Esophagus mucosa (tissue), 1 donor: ENCODE measurements around the gene ANG. TPM values are rescaled to one million over a fixed set of nuclear protein-coding genes. Genes with fewer than 3 reads are reported as not detected.
"Not testable (repeated sequence)": the region's sequence is repeated elsewhere in the genome, so short reads cannot be mapped to it uniquely, and the experiment has no call there.

Experiments
- ATAC-seq: fragments of 200-7000 bp; cut with Tn5 transposase; one replicate; pipeline ENCODE4 v1.9.1; 2020
- total RNA-seq: library from RNA; stranded (reverse); gene quantifications from one replicate; pipeline ENCODE4 v1.2.4, GENCODE V29; 2023
- donor health status: DM: yes; HTN: yes; CAD: no.

Gene ANG
- total RNA-seq, result 2.3 TPM

DNA sequence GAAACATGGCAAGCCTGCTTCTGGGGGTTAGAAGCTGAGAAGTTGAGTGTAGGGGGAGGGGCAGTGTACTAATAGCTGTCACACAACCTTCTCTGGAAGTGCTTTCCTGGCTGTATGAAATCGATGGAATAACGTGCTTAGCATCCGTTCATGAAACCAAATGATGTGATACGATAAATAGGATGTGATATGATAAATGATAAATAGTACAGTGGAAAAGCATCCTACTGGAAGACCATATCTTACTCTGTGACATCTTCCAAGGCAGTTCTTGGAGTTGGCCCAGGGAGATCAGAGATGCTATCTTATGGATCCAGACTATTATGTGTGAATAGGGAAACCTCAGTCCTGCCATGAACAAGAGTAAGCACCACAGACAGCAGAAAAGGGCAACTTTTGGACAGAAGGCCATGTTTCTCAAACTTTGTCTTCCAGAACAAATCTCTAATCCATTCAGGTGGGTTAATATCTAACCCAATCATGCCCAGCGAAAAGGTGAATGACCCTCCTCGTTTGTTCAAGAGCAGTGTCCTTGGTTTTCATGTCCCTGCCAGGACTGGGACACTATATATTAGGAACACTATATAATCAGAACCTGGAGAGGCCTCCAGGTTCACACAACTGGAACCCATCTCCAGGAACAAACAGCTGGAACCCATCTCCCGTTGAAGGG, at the start of gene ANG:
Gene ANG (plus strand): TSS at position 598 of the 673 bp plus-strand sequence. CDS start 4,801 bp downstream, outside the sequence.
- no peak for ATAC-seq

DNA sequence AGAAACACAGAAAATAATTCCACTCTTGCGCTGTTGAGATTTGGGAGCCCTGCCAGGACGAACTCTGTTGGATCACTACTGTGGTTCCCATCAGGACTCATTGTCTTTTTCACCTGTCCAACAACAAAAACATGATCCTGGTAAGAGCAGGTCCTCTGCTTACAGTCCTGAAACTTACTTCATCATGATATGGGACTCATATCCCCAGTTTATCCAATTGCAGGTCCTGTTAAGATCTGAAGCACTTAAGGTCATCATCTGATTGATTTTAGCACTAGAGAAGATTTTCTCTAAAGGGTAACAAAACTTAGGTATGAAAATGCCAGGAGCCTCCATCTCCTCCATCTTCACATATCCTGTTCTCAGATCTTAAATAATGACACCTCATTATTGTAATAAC, 47.0 kb upstream of the ANG start, which contains the start of gene OR6S1:
Gene OR6S1 (minus strand): TSS at position 101 of the 400 bp plus-strand sequence. CDS start 0 bp downstream, at position 101.
- no peak for ATAC-seq

DNA sequence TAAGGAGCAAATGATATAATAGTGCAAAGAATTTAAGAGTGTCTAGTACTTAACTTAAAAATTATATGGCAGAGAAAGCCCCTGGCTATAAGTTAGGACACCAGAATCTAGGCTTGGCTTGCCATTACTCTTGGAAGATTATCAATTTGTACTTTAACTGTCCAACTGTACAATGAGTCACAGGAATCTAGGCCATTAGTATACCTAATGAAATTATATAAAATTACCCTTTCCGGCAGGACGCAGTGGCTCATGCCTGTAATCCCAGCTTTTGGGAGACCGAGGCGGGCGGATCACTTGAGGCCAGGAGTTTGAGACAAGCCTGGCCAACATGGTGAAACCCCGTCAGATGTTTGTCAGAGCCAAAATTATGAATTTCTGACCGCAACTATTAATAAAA, 46.4 kb upstream of the ANG start:
- no peak for ATAC-seq

DNA sequence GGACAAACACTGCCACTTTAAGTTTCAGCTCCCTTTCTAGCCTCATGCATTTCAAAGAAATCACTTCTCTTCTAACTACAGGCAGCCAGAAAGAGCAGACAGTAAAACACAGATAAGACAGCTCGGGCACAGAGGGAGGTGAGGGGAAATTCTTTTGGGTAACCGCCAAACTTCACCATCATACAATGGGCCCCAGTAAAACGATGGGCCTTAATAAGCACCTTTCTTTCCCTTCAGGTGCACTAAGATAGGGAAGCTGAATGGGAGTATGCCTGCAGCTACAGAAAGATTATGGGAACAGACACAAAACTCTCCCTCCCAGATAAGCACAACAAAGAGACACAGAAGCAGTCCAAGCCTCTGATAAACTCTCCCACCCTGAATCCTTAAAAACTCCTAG, 45.8 kb upstream of the ANG start:
- not testable (repeated sequence) for ATAC-seq

DNA sequence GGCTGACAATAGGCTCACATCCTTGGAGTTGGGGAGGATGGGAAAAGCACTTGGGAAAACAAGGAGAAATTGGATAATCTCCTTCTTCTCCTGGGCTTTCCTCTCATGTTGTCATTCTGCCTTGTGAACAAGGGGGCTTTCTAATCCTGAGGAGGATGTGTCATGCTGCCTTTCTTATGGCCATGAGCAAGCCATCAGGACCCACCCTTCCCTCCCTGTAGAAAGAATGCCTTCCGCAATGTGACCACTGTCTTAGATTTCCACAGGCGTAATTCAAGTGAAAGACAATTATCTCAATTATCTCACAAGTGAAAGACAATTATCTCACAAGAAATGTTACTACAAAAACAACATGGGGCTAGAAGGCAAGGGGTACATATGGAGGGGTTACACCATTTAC, 44.0 kb upstream of the ANG start:
- ATAC-seq, result no peak

DNA sequence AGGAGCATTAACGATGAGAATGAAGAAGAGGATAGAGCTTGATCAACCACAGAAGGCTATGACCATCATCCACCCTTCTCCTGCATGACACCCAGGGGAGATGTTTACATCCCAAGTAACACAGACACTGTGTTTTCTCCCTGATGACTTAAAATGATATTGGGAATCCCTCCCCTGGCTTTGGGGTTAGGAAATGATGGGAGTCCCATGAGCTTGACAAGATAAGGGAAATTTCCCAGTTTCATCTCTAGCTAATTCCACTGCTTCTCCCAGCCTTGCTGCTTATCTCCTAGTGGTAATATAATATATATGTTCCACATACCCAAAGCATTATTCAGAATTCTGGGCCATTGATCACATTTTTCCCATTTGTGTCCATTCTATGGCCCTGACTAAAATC, 43.1 kb upstream of the ANG start:
- no peak for ATAC-seq

DNA sequence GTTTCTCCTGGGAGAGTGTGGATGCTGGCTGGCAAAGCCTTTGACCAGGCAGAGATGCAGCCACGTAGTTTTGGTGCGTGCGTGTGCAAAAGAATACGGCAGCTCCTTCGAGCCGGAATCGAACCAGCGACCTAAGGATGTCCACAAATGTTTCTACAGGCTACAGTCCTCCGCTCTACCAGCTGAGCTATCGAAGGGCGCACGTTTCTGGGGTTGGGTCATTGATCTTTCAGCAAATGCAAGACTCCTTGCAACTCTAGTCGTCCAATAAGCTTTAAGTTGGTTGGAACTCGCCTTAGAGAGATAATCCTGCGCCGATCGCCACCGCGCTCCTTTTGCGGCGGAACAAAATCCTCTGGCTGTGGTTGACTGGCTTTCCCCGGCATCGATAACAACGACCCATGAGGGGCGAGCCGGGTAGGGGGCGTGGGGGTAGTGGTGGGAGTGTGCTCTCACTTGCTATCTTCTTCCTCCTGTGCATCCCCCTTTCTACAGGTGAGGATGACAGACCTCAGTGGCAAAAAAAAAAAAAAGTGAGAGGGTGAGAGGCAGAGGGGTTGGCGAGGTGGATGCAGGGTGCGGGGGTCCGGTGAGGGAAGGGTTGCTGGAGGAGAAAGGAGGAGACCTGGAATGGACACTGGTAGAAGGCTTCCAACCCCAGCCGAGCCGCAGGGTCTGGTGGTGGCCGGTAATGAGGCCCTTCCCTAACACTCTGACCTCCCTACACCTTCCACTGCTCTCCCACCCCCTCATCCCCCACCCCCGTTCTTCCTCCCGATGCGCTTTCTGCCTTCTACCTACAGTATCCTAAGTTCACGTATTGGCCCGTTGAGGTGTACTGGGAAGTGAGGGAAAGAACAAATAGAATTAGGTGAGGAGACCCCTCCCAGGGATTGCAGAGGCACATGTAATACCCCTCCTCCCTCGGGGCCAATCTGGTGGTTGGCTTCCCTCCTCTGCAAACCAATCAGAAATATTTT, 35.3 kb upstream of the ANG start:
- no peak for ATAC-seq

DNA sequence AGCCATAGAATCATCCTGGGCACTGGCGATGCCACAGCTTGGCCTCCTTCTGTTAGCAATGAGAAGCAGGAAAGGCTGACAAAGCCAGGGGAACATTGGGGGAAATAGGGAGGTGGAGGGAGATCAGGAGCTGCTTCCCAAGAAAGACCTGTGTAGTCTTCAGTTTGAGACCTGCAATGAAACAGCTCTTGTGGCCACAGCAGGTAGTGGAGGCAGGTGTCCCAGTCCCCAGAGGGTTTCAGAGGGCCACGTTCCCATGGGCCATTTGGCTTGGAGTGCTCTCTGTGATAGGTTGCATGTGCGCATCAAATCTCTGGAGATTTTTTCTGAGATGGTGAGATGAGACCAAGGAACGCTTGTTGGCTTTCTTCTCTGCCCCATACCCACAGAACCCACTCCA, 32.7 kb upstream of the ANG start:
- ATAC-seq, result no peak

DNA sequence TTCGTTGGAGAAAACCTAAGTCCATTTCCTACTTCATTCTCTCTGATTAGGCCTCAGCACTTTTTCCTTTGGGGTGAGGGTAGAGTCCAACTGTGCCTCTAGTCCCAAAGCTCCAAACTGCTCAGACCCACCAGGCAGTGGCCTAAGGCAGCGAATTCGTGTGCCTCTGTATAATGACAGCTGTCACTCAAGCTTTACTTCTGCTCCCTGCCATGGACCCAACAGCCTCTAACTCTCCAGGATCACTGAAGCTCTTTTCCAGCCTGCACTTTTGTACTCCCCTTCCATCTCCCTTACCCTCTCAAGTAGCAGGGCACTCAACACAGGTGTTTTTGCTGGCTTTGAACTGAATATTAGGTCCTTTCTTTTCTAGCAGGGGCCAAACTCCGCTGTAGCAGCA, 32.3 kb upstream of the ANG start:
- no peak for ATAC-seq

DNA sequence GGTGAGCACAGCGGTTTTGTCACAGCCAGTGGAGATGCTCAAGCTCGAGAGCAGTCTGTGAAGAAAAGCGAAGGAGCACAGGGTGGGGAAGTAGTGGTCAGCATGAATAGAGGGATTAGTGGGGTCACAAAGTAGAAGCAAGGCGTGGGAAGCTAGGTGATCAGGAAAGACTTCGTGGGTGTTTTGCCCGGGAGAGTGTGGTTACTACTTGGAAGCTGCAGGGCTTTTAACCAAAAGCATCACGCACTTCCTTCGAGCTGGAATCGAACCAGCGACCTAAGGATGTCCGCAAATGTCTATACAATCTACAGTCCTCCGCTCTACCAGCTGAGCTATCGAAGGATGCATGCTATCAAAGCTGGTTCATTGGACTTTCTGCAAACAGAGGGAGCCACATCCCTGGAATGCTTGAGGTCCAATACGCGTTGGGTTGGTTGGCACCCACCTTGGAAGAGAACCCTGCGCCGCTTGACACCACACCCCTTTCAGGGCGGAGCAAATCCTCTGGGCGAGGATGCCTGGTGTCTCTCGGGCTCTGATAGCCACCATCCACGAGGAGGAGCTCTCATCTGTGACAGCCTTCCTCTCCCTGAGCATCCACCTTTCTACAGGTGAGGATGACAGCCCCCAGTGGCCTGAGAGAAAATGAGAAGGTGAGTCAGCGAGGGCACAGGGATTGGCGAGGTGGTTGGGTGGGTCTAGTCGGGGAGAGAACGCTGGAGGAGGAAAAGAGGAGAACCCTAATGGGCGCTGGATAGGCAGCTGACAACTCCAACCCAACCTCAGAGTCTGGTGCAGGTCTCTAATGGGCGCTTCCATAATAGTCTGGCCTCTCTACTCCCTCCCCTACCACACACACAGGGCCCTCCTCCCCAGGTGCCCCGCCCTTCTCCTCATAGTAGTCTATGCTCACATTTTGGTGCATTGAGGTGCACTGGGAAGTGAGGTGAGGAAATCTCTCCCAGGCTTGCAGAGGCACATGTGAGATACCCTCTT, 31.1 kb upstream of the ANG start:
- ATAC-seq, result peak; percentile 41

DNA sequence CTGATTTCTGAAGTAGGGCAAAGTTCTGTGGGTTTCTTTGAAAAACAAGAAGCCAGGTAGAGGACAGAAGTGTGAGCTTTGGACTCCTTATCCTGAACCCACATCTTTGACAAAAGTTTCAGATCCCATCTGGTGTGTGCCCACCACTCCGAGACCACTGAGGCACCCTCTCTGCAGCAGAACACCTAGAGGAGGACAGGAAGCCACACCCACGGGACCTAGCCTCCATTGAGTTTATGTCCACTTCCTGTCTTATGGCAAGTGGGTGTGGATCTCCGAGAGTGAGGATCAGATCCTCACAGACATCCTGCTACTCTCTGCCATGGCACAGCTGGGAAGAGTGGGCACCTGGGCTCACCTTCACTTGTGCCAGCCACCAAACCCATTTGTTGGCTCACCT, 30.3 kb upstream of the ANG start:
- no peak for ATAC-seq

DNA sequence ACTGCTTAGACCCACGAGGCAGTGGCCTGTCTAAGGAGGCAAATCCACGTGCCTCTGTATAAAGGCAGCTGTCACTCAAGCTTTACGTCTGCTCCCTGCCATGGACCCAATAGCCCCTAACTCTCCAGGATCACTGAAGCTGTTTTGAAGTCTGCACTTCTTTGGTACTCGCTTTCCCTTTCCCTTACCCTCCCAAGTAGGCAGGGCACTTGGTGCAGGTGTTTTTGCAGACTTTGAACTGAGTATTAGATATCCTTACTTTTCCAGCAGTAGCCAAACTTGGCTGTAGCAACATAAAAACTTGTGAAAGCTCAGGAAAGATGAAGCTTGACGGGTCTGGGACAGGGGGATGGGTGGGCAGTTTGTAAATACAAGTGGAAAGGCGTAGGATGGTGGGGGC, 29.2 kb upstream of the ANG start:
- ATAC-seq, result no peak

DNA sequence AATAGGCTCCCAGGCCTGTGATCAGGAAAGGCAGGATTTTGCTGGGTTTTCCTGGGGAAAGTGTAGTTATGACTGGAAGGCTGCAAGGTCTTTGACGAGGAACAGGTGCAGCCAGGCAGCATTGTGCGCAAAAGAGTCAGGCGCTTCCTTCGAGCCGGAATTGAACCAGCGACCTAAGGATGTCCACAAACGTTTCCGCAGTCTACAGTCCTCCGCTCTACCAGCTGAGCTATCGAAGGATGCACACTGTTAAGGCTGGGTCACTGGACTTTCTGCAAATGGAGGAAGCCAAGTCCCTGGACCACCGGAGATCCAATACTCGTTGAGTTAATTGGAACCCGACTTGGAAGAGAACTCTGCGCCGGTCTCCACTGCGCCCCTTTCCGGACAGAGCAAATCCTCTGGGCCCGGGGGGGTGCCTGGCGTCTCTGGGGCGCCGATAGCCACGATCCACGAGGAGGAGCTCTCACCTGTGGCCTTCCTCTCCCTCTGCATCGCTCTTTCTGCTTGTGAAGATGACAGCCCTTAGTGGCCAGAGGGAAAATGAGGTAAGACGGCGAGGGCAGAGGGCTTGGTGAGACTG, 28.7 kb upstream of the ANG start:
- no peak for ATAC-seq

DNA sequence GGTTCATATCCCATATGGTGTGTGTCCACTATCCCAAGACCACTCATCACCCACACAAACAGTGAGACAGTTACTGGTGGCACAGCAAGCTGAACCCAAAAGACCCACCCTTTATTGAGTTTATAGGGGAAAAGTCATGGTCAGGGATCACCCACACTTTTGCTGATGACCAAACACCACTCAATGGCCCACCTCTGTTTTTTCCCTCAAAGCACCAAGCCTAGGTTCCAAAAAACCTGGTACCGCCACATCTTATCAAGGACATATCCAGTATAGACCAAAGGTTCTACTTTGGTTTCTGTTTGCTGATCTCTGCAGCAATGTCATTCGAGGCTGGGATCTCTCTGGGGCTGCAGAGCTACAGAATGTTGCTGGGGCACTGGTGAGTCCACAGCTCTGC, 27.4 kb upstream of the ANG start:
- no peak for ATAC-seq

DNA sequence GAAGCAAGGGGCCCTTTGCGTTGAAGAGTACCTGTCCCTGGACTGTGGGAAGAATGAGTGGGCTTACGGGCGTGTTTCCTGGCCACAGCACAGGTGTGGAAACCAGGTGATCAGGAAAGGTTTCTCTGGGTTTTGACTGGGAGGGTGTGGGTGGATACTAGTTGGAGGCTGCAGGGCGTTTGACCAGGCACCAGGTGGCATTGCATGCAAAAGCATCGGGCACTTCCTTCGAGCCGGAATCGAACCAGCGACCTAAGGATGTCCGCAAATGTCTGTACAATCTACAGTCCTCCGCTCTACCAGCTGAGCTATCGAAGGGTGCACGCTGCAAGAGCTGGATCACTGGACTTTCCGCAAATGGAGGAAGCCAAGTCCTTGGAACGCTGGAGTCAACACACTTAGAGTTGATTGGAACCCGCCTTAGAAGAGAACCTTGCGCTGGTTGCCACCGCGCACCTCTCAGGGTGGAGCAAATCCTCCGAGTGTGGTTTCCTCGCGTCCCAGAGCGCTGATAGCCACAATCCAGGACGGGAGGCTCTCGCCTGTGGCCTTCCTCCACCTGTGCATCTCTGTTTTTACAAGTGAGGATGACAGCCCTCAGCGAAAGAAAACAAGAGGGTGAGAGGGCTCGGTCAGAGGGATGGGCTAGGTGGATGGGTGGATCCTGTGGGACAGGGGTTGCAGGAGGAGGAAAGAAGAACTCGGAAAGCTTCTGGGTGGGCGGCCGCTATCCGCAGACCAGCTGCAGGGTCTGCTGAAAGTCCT, 25.4 kb upstream of the ANG start:
- peak; percentile 92 for ATAC-seq

DNA sequence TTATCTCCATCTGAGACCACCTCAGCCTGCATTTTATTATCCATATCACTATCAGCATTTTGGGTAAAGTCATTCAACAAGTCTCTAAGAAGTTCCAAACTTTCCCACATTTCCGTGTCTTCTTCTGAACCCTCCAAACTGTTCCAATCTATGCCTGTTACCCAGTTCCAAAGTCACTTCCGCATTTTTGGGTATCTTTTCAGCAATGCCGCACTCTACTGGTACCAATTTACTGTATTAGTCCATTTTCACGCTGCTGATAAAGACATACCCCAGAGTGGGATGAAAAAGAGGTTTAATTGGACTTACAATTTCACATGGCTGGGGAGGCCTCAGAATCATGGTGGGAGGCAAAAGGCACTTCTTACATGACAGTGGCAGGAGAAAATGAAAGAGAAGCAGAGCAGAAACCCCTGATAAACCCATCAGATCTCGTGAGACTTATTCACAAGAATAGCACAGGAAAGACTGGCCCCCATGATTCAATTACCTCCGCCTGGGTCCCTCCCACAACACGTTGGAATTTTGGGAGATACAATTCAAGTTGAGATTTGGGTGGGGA, 22.1 kb upstream of the ANG start:
- not testable (repeated sequence) for ATAC-seq

DNA sequence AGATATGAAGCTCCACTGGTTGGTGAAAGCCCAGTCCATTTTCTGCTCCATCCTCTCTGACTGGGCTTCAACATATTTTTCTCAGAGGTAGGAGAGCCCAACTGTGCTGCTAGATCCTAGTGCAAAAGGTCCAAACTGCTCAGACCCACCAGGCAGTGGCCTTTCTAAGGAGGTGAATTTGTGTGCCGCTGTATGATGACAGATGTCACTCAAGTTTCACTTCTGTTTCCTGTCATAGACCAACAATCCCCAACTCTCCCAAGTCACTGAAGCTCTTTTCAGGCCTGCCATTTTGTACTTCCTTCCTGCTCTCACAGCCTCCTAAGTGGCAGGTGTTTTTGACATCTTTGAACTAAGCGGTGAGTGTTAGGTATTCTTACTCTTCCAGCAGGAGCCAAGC, 20.6 kb upstream of the ANG start:
- peak; percentile 12 for ATAC-seq

DNA sequence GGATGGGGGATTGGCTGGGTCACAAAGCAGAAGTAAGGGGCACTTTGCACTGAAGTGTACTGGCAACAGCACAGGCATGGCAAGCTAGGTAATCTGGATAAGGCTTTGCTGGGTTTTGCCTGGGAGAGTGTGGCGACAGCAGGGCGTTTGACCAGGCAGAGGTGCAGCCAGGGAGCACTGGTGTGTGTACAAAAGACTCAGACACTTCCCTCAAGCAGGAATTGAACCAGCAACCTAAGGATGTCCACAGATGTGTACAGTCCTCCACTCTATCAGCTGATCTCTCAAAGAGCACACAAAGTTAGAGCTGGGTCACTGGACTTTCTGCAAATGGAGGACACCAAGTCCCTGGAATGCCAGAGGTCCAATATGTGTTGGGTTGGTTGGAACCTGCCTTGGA, 19.6 kb upstream of the ANG start:
- no peak for ATAC-seq

DNA sequence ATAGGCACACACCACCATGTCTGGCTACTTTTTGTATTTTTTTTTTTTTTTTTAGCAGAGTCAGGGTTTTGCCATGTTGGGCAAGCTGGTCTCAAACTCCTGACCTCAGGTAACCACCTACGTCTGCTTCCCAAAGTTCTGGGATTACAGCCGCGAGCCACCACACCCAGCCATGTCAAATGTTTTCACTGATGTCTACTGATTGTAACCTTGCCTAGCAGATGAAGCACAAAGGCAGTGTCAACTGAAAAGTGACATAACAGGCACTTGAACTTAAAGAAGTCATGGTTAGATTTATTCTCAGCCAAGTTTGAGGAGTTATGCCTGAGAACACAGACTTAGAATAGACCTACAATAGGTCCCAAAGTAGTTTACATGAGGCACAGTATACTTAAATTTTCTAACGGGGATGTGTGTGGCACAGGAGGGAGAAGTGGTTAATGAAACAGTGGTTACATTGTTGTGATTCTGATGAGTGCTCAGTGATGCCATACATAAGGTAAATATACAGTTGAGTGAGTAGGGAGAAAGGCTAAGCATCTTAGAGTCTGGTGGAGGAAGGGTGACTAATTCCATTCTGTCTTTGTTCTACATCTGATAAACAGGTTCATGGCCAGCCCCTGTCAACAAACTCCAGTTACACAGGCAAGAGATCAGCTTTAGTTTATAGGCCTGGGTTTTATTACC, 16.8 kb upstream of the ANG start:
- no peak for ATAC-seq

DNA sequence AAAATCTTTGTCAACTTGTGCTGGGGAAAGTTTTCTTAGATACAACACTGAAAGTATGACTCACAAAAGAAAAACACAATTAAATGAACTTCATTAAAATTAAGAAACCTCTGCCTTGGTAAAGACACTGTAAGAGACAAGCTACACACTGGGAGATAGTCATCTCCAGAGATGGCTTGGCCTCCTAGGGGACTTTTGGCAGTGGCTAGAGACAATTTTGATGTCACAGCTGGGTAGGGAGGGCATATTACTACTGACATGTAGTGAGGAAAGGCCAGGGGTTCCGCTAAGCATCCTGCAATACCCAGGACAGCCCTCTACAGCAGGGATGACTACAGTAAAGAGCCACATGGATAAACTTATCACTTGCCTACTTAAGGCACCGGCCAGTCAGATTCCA, 12.9 kb upstream of the ANG start:
- ATAC-seq, result no peak
